G401 (cell line): ENCODE measurements around the gene SESTD1. TPM values are rescaled to one million over a fixed set of nuclear protein-coding genes. Genes with fewer than 3 reads are reported as not detected.
"Not testable (repeated sequence)": the region's sequence is repeated elsewhere in the genome, so short reads cannot be mapped to it uniquely, and the experiment has no call there.

ENCODE experiments used
- DNase-seq: peaks from one replicate; pipeline ENCODE4 v3.0.0-alpha.2; 2015; ENCODE audit warnings: low spot score
- in situ Hi-C: cut with HindIII; loops from 2 replicates; pipeline ENCODE4 v1.10.0; 2016; ENCODE audit warnings: low sequenced_read_pairs, mixed read lengths
- total RNA-seq: library from RNA; depleted of rRNA; stranded (reverse); fragments of >200 nt; shearing (Covaris generic); gene quantifications from 2 replicates; pipeline ENCODE4 v1.2.3, GENCODE V29; 2014

Gene SESTD1
- total RNA-seq, 1 experiment from 2014 or later, result 1.9 TPM

GRCh38 chr2:179137200-179137759 lies 127.4 kb downstream of the SESTD1 start:
- DNase-seq, result no peak
- in situ Hi-C loops, result no loop called here

GRCh38 chr2:179133016-179133415 lies 131.6 kb downstream of the SESTD1 start:
- DNase-seq, result no peak
- in situ Hi-C loops, result no loop called here

GRCh38 chr2:179132076-179132475 lies 132.6 kb downstream of the SESTD1 start:
- DNase-seq, result no peak
- in situ Hi-C loops, result no loop called here

GRCh38 chr2:179130560-179130959 lies 134.1 kb downstream of the SESTD1 start:
- DNase-seq, result no peak
- in situ Hi-C loops, result no loop called here

GRCh38 chr2:179129574-179130238 lies 134.9 kb downstream of the SESTD1 start:
- in situ Hi-C loops, result no loop called here
- no peak for DNase-seq

GRCh38 chr2:179125404-179125803 lies 139.2 kb downstream of the SESTD1 start:
- DNase-seq, result no peak
- in situ Hi-C loops, result no loop called here

- no peak for DNase-seq
- in situ Hi-C loops, result no loop called here
These were observed 140.3 kb downstream of the SESTD1 start for GRCh38 chr2:179124282-179124681.

- in situ Hi-C loops, result no loop called here
These were observed 141.4 kb downstream of the SESTD1 start for GRCh38 chr2:179123272-179123662.

GRCh38 chr2:179107737-179108136 lies 156.9 kb downstream of the SESTD1 start:
- in situ Hi-C loops, result no loop called here
- DNase-seq, result no peak

More at GRCh38 chr2:179123272-179123662, 141.4 kb downstream of the SESTD1 start:
- DNase-seq, result no peak

GRCh38 chr2:179106676-179107428 lies 157.8 kb downstream of the SESTD1 start:
- in situ Hi-C loops, result no loop called here
- peak; percentile 63 for DNase-seq

GRCh38 chr2:179106342-179106675 lies 158.3 kb downstream of the SESTD1 start:
- no peak for DNase-seq
- in situ Hi-C loops, result no loop called here

GRCh38 chr2:179104736-179105135 lies 159.9 kb downstream of the SESTD1 start:
- in situ Hi-C loops, result no loop called here
- DNase-seq, result no peak

- no peak for DNase-seq
These were observed 166.4 kb downstream of the SESTD1 start for GRCh38 chr2:179098080-179098689.

GRCh38 chr2:179097131-179097530 lies 167.5 kb downstream of the SESTD1 start:
- DNase-seq, result no peak
- in situ Hi-C loops, result no loop called here

More at GRCh38 chr2:179098080-179098689, 166.4 kb downstream of the SESTD1 start:
- in situ Hi-C loops, result no loop called here

GRCh38 chr2:179096090-179096489 lies 168.5 kb downstream of the SESTD1 start:
- no peak for DNase-seq
- in situ Hi-C loops, result no loop called here

- in situ Hi-C loops, DNase-seq: not testable (repeated sequence)
These were observed 171.7 kb downstream of the SESTD1 start for GRCh38 chr2:179092912-179093311.

GRCh38 chr2:179082697-179083096 lies 181.9 kb downstream of the SESTD1 start:
- in situ Hi-C loops, result no loop called here
- DNase-seq, result no peak

- in situ Hi-C loops, result no loop called here
- no peak for DNase-seq
These were observed 182.7 kb downstream of the SESTD1 start for GRCh38 chr2:179081954-179082353.

GRCh38 chr2:179072527-179072926 lies 192.1 kb downstream of the SESTD1 start:
- in situ Hi-C loops, result no loop called here
- DNase-seq, result no peak

GRCh38 chr2:179071810-179072355 lies 192.7 kb downstream of the SESTD1 start:
- in situ Hi-C loops, result no loop called here

More at GRCh38 chr2:179071810-179072355, 192.7 kb downstream of the SESTD1 start:
- DNase-seq, result no peak
